HG03442 (cell line): ENCODE data around the gene UNC5C.

Experiments
- ATAC-seq: cut with Tn5 transposase; IDR thresholded peaks from one replicate; pipeline ENCODE4 v1.9.1; 2021; ENCODE audit warnings: mild to moderate bottlenecking, moderate library complexity; ENCODE audit not compliant: unreplicated experiment

The UNC5C gene

GRCh38 chr4:95360256-95360903 lies 188.4 kb downstream of the UNC5C start:
- ATAC-seq: no peak

DNA sequence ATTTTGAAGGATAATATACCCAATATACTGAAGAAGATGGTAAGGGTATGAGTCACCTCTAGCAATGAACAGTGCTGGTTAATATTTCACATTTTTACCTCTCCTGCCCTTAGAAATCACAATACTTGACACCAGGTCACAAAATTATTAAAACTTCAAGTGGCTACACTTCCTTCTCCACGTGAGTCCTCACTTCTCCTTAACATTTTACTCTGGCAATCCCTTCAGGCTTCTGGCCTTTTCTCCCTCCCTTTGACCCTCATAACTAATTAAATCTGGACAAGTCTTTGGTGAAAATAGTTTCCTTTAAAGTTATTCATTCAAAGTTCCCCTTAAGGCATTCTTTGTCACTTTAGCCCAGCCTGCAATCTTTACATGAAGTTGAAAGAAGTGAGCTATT lies 190.4 kb downstream of the UNC5C start:
- no peak for ATAC-seq

DNA sequence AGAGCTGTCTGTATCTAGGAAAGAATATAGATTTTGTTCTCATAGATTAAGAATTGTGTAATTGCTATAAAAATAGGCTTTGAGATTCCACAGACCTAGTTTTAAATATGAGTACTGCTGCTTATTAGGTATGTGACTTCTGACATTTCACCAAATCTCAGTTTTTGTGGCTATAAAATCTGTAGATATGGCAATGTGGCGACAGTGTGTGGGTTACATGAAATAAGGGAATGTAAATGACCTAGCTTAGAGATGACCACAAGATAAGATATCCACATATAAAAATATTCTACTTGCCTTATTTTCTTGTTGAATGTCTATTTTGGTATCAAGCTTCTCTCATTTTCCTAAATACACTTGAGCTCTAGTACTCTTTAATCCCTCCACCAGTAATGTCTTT lies 193.8 kb downstream of the UNC5C start:
- ATAC-seq: no peak

DNA sequence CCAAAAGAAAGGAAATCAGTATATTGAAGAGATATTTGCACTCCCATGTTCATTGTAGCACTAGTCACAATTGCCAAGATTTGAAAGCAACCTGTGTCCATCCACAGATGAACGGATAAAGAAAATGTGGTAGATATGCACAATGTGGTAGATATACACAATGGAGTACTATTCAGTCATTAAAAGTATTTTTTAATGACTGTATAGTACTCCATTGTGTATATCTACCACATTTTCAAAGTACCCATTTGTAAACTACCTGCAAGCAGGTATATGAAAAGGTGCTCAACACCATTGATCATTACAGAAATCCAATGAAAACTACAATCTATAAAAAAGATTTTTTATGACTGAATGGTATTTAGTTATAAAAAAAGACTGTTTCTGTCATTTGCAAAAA lies 200.4 kb downstream of the UNC5C start:
- no peak for ATAC-seq

GRCh38 chr4:95343235-95343634 lies 205.5 kb downstream of the UNC5C start:
- ATAC-seq: no peak

GRCh38 chr4:95340191-95340590 lies 208.6 kb downstream of the UNC5C start:
- ATAC-seq: no peak

DNA sequence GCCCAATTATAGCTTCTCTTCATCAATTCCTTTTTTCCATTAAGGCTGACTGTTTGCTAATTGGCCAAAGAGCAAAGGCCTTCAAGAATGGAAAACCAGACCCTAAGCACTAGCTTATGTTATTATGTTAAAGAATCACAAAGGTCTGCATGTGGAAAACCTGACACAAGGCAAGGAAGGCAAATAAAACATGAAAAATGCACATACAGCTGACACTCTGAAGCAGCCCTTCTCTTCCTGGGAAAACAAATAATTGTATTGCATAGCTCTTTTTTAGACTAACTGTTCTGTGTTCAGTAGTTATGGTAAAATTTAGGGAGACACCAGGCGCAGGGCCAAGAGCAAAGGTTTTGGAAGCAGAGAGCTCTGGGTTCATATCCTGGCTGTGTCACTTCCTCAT lies 223.1 kb downstream of the UNC5C start:
- no peak for ATAC-seq

- no peak for ATAC-seq
Observed at GRCh38 chr4:95319169-95319568, 229.6 kb downstream of the UNC5C start.

GRCh38 chr4:95318483-95318882 lies 230.3 kb downstream of the UNC5C start:
- ATAC-seq: no peak

DNA sequence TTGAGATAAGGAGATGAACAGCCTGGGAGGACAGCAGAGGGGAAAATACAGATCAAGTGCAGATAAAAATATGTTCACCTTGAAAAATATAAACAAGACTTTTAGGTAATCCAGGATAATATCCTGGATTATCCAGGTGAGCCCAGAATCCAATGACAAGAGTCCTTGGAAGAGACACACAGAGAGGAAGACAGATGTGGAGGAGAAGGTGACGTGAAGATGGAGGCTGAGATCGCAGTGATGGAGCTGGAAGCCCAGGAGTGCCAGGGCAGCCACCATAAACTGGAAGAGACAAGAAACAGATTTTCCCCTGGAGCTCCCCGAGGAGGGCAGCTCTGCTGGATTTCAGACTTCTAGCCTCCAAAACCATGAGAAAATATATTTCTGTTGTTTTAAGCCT lies 230.7 kb downstream of the UNC5C start:
- no peak for ATAC-seq

- no peak for ATAC-seq
Observed at GRCh38 chr4:95317085-95317793, 231.5 kb downstream of the UNC5C start.

DNA sequence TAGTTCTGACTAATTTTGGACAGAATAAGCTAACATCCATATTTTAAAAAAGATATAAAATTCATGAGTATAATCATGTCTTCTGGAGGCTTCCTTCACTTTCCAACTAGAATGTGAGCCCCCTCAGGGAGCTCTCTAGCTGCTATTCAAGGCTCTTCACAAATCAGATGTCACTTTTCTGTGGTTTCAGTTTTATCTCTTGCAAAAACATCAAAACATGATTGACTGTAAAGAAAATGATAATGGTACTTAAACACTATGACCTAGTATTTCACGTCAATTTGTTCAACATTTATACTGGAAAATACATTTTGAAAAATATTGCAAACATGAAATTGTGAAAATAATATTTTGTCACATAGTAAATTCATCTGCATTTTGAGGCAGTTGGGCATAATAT lies 234.2 kb downstream of the UNC5C start:
- ATAC-seq: no peak

DNA sequence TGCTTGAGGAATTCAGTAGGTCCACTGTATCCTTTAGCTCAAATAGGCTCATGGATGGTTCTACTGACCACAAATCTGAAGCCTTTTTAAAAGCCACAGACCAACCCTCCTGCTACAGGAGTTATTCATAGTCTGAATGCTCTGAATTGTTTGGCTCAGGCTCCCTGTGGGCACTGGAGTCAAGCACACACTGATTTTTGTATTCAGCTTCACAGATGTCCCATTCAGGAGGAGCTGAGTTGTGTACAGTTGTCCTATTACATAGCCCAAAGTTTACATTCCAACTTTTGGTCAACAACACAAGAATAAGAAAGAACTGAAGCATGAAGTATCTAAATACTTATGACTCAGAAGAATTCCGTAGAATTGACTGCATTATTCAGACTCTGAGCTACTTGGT lies 243.9 kb downstream of the UNC5C start:
- ATAC-seq: no peak

DNA sequence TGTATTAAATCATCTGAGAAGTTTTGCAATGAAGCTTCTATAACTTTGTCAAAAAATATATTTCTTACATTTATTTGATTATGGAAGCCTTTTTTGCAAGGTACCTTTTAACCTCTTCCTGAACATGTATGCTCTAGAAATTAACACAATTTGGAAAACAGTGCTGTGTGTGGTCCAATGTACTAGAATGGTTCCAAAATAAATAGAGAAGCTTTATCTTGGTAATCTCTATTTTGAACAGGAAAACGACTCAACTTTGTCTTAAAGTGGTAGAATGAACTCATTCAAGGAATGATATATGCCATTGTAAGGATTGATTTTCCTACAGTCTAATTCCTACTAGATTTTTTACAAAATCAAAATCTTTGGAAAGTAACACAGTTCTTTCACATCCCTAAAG lies 248.5 kb downstream of the UNC5C start:
- no peak for ATAC-seq

GRCh38 chr4:95296052-95296451 lies 252.7 kb downstream of the UNC5C start:
- ATAC-seq: no peak

- no peak for ATAC-seq
Observed at GRCh38 chr4:95295157-95295556, 253.6 kb downstream of the UNC5C start.

GRCh38 chr4:95294321-95294720 lies 254.5 kb downstream of the UNC5C start:
- ATAC-seq: no peak

GRCh38 chr4:95293014-95293413 lies 255.8 kb downstream of the UNC5C start:
- ATAC-seq: no peak

DNA sequence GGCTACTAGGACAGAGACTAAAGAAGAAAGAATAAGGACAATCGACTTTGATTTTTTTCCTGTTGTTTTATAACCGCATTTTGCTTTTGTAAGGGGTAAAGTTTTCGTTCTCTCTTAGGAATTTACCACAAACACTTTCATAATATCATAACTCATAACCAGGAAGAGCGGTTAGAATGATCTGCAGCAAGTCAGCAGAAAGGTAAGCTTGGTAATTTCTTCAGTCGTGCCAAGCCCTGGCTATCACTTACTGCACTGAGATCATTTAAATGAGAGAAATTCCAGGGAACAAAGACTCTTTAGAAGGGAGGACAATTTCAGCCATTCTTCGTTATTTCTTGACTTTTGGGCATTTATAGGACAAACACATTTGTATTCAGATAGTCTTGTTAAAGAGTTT lies 258.1 kb downstream of the UNC5C start:
- ATAC-seq: no peak

DNA sequence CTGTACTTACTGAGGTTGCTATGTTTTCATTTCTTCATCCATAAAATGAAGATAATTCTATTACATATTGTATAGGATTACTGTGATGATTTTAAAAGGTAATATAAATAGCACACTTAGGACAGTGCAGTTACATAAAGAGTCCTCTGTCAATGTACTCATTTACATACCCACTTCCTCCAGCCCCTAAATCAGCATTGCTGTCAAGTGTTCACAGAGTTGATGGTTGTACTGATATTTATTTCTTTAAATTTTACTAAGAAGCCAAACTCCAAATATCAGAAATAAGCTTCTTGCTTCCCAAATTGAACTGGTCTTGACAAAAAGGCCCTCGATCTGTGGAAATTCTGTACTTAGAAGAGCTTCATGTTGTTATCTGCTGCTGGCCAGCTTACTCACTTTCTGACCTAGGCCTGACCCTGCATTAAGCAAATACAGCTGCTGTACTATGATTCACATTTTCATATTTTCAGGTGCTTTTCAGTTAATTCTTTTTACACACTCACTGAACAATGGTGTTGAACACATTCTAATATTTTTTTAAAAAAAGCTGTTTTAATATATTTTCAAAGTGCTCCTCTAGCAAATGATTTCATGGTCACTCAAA lies 259.6 kb downstream of the UNC5C start:
- ATAC-seq: peak; percentile 81

DNA sequence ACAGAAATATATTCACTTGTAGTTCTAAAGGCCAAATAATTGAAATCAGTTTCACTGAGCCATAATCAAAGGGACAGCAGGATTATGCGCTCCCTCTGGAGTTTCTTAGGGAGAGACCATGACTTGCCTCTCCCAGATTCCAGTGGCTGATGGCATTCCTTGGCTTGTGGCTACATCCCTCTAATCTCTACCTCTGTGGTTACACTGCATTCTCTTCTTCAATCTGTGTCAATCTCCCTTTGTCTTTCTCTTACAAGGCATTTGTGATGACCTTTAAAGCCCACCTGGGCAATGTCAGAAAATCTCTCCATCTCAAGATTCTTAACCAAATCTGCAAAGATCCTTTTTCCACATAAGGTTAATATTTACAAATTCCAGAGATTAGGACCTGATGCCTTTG lies 260.2 kb downstream of the UNC5C start:
- no peak for ATAC-seq

GRCh38 chr4:95285797-95286196 lies 263.0 kb downstream of the UNC5C start:
- ATAC-seq: no peak
